ENCODE results near the gene STK11IP.

The STK11IP gene

DNA sequence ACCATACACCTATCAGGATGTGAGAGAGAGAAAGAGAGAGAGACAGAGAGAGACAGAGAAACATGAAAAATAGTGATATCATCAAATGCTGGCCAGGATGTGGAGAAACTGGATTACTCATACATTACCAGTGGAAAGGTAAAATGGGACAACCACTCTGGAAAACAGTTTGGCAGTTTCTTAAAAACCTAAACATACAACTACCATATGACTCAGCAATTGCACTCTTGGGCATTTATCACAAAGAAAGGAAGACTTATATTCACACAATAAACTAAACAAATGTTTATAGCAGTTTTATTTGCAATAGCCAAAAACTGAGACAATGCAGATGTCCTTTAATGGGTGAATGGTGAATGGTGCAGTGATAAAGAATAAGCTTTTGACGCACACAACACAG is 58.9 kb downstream of the STK11IP start:
- no peak for DNase-seq (ENCODE audit: low read depth in 3 of 3)

DNA sequence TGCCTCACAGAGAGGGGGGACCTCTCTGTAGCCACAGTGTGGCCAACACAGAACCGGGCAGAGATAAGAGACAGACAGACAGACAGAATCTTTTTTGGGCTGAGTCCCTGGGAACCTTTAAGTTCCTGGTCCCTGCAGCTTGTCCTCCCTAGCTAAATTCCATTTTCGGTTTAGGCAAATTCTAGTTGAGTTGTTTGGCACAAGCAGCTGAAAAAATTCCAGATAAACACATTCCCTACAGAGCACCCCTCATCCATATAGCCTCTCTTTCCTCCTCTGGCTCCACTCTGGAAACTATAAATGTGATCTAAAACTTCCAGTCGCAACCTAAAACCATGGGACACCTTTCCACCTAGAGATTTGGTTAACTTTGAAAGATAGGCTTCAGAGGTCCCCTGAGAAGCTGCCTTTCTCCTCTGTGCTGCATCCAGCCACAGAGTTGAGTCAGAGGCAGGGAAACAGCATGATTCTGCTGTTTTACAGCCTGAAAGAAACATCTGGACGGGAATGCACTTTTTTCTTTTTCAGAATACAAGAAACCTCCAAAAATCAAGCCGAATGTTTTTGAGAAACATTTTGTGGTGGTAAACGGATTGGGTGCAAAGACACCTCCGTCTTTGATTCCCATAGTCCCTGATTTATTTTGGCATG is 60.7 kb downstream of the STK11IP start:
- DNase-seq (ENCODE audit: low read depth in 3 of 3) = no peak

DNA sequence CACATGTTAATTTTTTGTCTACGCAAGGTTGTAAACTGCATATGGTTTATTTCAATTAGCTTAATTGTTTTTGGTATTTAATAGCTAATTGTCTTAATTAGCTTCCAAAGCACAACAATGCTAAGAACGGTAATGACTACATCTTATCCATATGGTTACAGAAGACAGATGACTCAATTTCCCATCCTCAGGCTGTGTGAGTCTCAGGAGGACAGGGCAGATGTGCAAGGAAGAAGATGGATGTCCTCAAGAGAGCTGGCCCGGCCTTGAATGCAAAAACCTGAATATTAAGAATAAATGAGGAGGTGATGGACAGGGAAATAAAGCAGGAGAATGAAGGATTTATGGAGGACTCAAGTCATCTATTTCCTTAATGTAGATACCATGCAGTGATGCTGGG is 61.2 kb downstream of the STK11IP start:
- DNase-seq (ENCODE audit: low read depth in 3 of 3) = no peak

DNA sequence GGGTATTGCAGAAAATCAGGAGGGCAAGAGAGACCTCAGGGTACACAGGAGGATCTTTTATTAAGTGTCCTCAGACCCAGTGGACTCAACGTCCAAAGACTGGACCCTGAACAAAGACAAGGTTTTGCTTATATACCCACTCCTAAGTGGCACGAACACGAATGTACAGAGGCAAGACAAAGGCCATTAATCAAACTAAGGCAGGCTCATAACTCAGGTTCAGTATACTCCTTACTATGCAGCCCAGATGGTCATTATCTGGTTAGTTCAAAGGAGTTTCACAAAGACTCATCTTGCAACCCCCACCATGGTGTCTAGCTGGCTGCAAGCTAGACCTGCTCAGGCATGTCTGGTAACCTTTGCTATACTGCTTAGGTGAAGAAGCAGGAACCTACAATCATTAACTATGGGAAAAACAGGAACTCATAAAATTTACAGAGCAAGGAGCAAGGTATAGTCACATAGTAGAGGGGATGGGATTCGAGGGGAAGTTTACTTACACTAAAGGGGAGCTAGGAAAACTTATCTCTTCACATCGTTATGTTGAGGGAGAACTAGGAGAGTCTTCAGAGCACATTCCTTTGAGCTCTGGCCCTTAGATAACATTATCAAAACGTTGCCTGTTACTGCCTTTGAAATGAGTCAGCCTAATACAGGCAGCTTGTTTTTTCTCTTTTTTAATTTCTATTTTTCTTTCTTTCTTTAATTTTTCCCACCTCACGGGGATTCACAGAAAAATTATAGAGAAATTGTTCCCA is 63.7 kb downstream of the STK11IP start:
- DNase-seq (ENCODE audit: low read depth in 3 of 3) = no peak

DNA sequence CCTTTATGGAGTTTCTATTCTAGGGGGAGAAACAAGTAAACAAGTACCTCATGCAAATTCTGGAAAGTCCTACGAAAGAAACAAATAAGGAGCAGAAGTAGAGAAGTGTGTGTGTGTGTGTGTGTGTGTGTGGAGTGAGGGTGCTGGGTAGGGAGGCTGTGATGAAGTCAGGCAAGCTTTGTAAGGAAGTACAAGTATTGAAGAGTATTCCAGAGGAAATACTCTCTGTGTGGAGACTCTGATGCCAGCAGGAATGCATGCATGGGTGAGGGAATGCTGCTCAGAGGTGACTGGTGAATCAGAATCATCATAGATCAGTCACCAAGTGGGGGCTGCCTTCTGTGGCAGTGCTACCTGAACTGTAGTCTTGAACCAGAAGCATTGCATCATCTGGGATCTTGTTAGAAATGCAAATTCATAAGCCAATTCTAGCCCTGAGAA is 64.3 kb downstream of the STK11IP start:
- no peak for DNase-seq (ENCODE audit: low read depth in 3 of 3)

DNA sequence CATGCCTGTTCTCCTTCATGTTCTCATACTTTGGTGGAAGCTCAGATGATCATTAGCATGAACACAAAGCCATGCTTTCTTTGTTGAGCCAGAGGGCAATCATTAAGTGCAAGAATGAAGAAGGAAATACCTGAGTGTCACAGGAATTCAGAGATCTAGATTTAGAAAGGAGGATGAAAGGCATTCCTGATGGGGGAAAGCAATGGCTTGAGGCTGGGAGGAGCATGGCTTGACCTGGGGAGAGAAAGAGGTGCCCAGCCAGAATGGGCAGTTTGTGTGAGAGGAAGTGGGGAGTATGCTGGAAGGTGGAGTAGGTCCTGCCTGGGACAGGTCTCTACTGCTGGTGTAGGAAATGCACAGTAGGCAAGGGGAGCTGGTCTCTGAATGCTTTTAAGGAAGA is 64.9 kb downstream of the STK11IP start:
- no peak for DNase-seq (ENCODE audit: low read depth in 3 of 3)

DNA sequence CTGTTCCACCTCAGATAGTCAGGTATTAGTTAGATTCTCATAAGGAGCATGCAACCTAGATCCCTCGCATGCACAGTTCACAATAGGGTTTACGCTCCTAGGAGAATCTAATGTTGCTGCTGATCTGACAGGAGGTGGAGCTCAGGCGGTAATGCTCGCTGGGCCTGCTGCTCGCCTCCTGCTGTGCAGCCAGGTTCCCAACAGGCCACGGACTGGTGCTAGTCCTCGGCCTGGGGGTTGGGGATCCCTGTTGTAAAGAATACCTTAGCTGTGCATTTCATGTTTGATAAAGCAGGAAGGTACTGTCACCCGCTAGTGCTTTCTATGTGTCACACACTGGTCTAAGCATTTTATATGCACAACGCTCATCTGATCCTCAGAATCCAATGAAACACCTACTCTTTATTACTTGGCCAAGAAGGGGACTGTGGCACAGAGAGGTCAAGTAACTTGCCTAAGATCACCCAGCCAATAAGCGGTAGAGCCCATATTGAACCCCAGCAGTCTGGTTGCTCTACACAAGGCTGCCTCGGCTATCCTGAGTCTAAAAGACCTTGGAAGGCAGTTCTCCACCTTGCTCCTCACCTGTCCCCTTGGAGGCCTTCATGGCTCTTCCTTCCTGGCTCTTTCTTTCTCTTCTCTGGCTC is 65.6 kb downstream of the STK11IP start:
- DNase-seq (ENCODE audit: low read depth in 3 of 3) = no peak

DNA sequence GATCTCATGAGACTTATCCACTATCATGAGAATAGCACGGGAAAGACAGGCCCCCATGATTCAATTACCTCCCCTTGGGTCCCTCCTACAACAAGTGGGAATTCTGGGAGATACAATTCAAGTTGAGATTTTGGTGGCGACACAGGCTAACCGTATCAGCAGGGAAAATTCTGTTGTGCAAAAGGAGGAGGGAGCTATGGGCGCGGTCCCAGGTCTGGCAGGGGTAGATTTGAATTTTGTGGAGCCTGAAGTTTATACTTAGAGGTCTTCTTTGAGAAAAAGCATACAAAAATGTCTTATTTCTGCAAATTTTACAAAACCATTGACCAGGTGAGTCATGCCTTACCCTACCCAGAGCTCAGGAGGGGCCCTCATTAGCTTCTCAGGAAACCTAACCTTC is 66.4 kb downstream of the STK11IP start:
- no peak for DNase-seq (ENCODE audit: low read depth in 3 of 3)

DNA sequence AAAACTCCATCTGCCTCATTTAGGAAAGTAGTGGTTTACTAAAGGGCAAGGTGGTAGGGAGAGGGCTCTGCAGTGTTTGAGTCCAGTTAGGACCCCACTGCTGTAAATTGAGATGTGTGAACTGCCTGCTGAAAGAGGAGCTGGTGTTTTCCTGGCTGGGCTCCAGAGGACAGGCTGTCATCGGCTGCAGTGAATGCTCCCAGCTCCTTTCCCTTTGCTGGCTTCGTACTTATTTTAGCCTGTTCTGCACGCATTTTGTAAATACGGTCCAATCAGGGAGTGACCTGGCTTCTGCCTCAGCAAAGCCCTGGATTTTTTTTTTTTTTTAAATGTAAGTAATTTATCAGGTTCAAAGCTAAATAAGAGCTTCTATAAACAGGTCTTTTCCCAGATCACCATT is 67.3 kb downstream of the STK11IP start:
- DNase-seq (ENCODE audit: low read depth in 3 of 3) = no peak

DNA sequence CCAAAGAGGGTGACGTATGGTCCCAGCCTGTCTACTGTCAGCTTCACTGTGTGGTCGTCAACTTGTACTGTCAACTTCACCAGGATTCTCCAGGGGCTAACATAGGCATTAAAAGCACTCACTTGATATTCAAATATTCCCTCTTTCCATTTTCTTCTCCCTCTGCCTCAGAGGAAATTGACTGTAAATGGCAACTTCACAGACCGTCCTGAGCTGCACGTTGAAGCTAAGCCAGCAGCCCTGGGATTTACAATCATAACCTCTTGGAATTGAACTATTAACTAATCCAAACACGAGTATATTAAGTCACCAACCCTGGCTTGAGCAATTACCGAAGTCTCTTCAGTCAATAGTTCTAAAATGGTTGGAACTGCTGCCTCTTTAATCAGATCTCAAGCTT is 68.3 kb downstream of the STK11IP start:
- DNase-seq (ENCODE audit: low read depth in 3 of 3) = no peak
